PC-3 (cell line): ENCODE results near the gene THADA.

Source experiments
- EZH2 ChIP-seq: fragments of 300-600 bp; sonication (generic); IDR thresholded peaks from one replicate; pipeline ENCODE4 v1.6.1; 2017; ENCODE audit warnings: antibody characterized with exemption, mild to moderate bottlenecking, low read length; ENCODE audit not compliant: unreplicated experiment
- EZH2phosphoT487 ChIP-seq: fragments of 300-600 bp; sonication (generic); IDR thresholded peaks from 2 replicates; pipeline ENCODE4 v1.6.1; 2018; ENCODE audit warnings: mild to moderate bottlenecking, antibody characterized with exemption, low read length, borderline replicate concordance
- TF ChIP-seq, protein P1 (sequence below): fragments of 300-600 bp; sonication (generic); conservative IDR thresholded peaks from 2 replicates; pipeline ENCODE4 v1.5.1; 2017; ENCODE audit warnings: antibody characterized with exemption, low read depth, mild to moderate bottlenecking, low read length

DNA sequence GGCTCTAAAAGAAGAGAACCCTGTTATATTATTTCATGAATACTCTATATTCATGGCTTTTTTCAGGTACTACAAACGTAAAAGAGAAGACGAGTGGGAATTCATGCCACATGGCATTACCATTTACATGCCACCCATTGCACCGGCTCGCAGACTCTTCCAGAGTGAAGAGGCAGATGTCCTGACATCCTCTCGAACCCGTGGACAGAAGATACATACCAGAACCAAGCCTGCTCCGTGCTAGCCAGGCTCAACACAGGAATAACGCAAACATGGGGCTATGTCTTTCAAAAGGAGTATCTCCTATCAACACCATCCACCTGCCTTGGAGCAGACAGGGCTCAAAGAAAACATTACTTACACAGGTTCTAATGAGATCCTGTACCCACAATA, 168.8 kb downstream of the THADA start:
- TF ChIP-seq, protein P1, sequence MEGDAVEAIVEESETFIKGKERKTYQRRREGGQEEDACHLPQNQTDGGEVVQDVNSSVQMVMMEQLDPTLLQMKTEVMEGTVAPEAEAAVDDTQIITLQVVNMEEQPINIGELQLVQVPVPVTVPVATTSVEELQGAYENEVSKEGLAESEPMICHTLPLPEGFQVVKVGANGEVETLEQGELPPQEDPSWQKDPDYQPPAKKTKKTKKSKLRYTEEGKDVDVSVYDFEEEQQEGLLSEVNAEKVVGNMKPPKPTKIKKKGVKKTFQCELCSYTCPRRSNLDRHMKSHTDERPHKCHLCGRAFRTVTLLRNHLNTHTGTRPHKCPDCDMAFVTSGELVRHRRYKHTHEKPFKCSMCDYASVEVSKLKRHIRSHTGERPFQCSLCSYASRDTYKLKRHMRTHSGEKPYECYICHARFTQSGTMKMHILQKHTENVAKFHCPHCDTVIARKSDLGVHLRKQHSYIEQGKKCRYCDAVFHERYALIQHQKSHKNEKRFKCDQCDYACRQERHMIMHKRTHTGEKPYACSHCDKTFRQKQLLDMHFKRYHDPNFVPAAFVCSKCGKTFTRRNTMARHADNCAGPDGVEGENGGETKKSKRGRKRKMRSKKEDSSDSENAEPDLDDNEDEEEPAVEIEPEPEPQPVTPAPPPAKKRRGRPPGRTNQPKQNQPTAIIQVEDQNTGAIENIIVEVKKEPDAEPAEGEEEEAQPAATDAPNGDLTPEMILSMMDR, result no peak
- TF ChIP-seq EZH2, result no peak
- TF ChIP-seq EZH2phosphoT487, result no peak
